Chondrocyte (in vitro differentiated cells): ENCODE measurements around the gene OR5V1. TPM values are rescaled to one million over a fixed set of nuclear protein-coding genes. Genes with fewer than 3 reads are reported as not detected.
"Not testable (repeated sequence)": the region's sequence is repeated elsewhere in the genome, so short reads cannot be mapped to it uniquely, and the experiment has no call there.

ENCODE experiments used
- DNase-seq: peaks from one replicate; pipeline ENCODE4 v3.0.0; 2021; ENCODE audit warnings: mixed read lengths, low spot score
- H3K27ac Mint-ChIP-seq: one replicate; pipeline ENCODE4 v1.8.0; 2021; ENCODE audit warnings: mild to moderate bottlenecking, moderate library complexity, mixed read lengths; ENCODE audit not compliant: unreplicated experiment
- H3K27me3 Mint-ChIP-seq: 2 replicates; pipeline ENCODE4 v1.8.0; 2021; ENCODE audit warnings: low read depth, mixed read lengths
- H3K36me3 Mint-ChIP-seq: 2 replicates; pipeline ENCODE4 v1.8.0; 2021; ENCODE audit warnings: low read depth, mixed read lengths
- H3K4me1 Mint-ChIP-seq: 2 replicates; pipeline ENCODE4 v1.8.0; 2021; ENCODE audit warnings: low read depth, mild to moderate bottlenecking, mixed read lengths
- H3K4me3 Mint-ChIP-seq: one replicate; pipeline ENCODE4 v1.8.0; 2021; ENCODE audit warnings: mild to moderate bottlenecking, moderate library complexity, mixed read lengths; ENCODE audit not compliant: unreplicated experiment
- H3K9me3 Mint-ChIP-seq: 2 replicates; pipeline ENCODE4 v1.8.0; 2021; ENCODE audit warnings: low read depth, mixed read lengths
- total RNA-seq: library from RNA; stranded (reverse); gene quantifications from 3 replicates; pipeline ENCODE4 v1.2.1, GENCODE V29; 2021
- TF ChIP-seq, protein P1 (sequence below): fragments of 200-600 bp; sonication (generic); IDR thresholded peaks from 2 replicates; pipeline ENCODE4 v1.5.0; 2021; ENCODE audit warnings: antibody characterized with exemption, mild to moderate bottlenecking, moderate library complexity

Gene OR5V1
- total RNA-seq, 1 donor from 2014 or later = not detected

DNA sequence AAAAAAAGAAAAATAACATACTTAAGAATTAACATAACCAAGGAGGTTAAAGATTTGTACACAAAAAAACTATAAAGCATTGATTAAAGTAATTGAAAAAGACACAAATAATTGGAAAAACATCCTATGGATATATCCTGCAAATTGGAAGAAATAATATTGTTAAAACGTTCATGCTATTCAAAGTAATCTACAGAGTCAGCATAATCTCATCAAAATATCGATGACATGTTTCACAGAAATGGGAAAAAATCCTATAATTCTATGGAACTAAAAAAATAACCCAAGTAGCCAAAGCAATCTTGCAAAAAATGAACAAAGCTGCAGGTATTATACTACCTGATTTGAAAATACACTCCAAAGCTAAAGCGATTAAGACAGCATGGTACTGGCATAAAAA is 23.3 kb downstream of the OR5V1 start:
- Mint-ChIP-seq H3K27me3 (peaks cover 6% of the 10 kb centered on the region), H3K27ac (no peak overlapping the region), H3K4me3 (no peak overlapping the region), H3K9me3 (peaks cover under 1% of the 10 kb centered on the region), H3K36me3 (no peaks in the 10 kb centered on the region), H3K4me1 (no peaks in the 10 kb centered on the region)
- no peak for DNase-seq
- TF ChIP-seq, protein P1, sequence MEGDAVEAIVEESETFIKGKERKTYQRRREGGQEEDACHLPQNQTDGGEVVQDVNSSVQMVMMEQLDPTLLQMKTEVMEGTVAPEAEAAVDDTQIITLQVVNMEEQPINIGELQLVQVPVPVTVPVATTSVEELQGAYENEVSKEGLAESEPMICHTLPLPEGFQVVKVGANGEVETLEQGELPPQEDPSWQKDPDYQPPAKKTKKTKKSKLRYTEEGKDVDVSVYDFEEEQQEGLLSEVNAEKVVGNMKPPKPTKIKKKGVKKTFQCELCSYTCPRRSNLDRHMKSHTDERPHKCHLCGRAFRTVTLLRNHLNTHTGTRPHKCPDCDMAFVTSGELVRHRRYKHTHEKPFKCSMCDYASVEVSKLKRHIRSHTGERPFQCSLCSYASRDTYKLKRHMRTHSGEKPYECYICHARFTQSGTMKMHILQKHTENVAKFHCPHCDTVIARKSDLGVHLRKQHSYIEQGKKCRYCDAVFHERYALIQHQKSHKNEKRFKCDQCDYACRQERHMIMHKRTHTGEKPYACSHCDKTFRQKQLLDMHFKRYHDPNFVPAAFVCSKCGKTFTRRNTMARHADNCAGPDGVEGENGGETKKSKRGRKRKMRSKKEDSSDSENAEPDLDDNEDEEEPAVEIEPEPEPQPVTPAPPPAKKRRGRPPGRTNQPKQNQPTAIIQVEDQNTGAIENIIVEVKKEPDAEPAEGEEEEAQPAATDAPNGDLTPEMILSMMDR = no peak

DNA sequence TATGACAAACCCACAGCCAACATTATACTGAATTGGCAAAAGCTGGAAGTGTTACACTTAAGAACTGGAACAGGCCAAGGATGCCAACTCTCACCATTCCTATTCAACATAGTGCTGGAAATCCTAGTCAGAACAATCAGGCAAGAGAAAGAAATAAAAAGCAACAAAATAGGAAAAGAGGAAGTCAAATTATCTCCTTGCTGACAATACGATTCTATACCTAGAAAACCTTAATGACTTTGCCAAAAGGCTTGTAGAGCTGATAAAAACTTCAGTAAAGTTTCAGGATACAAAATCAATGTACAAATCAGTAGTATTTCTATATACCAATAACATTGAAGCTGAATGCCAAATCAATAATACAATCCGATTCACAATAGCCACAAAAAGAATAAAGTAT is 32.4 kb downstream of the OR5V1 start:
- H3K27ac Mint-ChIP-seq = no peak overlapping the region
- H3K9me3 Mint-ChIP-seq = peaks cover 3% of the 10 kb centered on the region
- H3K36me3 Mint-ChIP-seq = no peaks in the 10 kb centered on the region
- H3K4me1 Mint-ChIP-seq = no peaks in the 10 kb centered on the region
- H3K27me3 Mint-ChIP-seq = peaks cover 7% of the 10 kb centered on the region
- no peak for DNase-seq
- TF ChIP-seq, protein P1 = no peak
- no peak overlapping the region for H3K4me3 Mint-ChIP-seq

DNA sequence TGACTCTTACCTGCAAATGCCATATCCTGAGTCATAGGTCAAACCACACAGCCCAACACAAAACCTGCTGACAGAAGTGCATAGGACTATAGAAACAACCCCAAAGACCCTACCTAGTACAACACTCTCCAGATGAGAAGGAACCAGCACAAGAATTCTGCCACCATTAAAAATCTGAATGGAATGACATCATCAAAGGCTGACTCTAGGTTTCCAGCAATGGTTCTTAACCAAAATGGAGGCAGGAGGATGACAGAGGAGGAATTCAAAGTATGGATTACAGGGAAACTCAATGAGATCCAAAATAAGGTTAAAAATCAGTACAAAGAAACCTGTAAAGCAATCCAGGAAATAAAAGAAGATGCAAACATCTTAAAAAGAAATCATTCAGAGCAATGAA is 36.0 kb downstream of the OR5V1 start:
- peaks cover 3% of the 10 kb centered on the region for H3K9me3 Mint-ChIP-seq
- TF ChIP-seq, protein P1 = no peak
- H3K4me1 Mint-ChIP-seq = no peaks in the 10 kb centered on the region
- no peak overlapping the region for H3K4me3 Mint-ChIP-seq
- no peaks in the 10 kb centered on the region for H3K27me3 Mint-ChIP-seq
- H3K27ac Mint-ChIP-seq = no peak overlapping the region
- no peak for DNase-seq
- H3K36me3 Mint-ChIP-seq = no peaks in the 10 kb centered on the region

DNA sequence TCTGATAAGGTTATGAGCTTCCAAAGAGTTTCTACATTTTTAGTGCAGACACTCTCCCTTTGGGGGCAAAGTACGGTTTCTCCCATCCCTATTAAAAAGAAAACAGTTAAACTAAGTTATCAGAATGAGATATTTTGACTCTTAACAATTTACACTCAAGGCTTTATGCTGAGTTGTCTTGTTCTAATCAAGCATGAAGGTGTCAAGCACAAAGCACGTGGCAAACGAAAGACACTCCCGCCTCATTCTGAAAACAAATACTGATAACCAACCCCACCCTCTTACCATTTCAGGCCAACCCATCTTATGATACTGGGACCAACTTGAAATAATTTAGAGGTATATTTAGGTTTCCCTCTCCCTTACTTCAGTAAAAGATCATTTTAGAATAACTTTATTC is 42.9 kb downstream of the OR5V1 start:
- TF ChIP-seq, protein P1 = no peak

DNA sequence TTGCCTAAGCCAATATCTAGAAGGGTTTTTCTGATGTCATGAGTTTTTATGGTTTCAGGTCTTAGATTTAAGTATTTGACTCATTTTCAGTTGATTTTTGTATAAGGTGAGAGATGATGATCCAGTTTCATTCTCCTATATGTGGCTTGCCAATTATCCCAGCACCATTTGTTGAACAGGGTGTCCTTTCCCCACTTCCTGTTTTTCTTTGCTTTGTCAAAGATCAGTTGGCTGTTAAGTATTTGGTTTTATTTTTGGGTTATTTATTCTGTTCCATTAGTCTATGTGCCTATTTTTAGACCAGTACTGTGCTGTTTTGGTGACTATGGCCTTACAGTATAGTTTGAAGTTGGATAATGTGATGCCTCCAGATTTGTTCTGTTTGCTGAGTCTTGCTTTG is 45.3 kb downstream of the OR5V1 start:
- not testable (repeated sequence) for H3K27ac Mint-ChIP-seq, H3K4me3 Mint-ChIP-seq, H3K36me3 Mint-ChIP-seq, H3K27me3 Mint-ChIP-seq, H3K4me1 Mint-ChIP-seq, DNase-seq, H3K9me3 Mint-ChIP-seq

More for the DNA sequence above, 42.9 kb downstream of the OR5V1 start:
- Mint-ChIP-seq H3K27me3 (no peaks in the 10 kb centered on the region), H3K4me3 (no peak overlapping the region), H3K36me3 (no peaks in the 10 kb centered on the region), H3K27ac (no peak overlapping the region), H3K4me1 (no peaks in the 10 kb centered on the region), H3K9me3 (peaks cover 3% of the 10 kb centered on the region)
- DNase-seq = no peak

DNA sequence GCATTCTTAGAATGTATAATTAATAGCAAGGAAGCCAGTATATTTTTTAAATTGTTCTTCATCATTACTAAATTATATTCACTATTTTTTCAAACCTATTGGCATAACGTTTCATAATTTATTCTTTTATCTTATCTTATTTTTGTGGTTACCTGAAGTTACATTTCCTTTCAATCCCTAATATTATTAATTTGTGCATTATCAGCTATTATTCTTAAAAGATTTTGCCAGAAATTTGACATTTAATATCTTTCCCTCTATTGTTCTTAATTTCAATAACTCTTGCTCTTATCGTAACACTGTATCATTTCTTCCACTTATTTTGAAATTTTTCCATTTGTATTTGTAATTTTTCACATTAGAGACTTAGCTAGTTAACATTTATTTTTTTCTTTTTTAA is 48.7 kb downstream of the OR5V1 start:
- TF ChIP-seq, protein P1 = no peak
- no peak for DNase-seq
- no peak overlapping the region for H3K4me3 Mint-ChIP-seq
- H3K9me3 Mint-ChIP-seq = peaks cover 3% of the 10 kb centered on the region
- H3K4me1 Mint-ChIP-seq = no peaks in the 10 kb centered on the region
- H3K36me3 Mint-ChIP-seq = no peaks in the 10 kb centered on the region
- no peak overlapping the region for H3K27ac Mint-ChIP-seq
- H3K27me3 Mint-ChIP-seq = no peaks in the 10 kb centered on the region
